Stimulated activated CD4-positive, alpha-beta T cell treated with anti-CD3 and anti-CD28 coated beads, Interleukin-4, amount 100 ng/mL, for 1 hour (primary cell): ENCODE measurements around the gene RAPSN.

ENCODE experiments used
- DNase-seq: peaks from one replicate; pipeline ENCODE4 v3.0.0-alpha.2; 2020

RAPSN gene

GRCh38 chr11:47464483-47464882, 15.5 kb upstream of the RAPSN start:
- DNase-seq = no peak

- no peak for DNase-seq
These were observed 12.9 kb upstream of the RAPSN start for GRCh38 chr11:47461876-47462275.

- no peak for DNase-seq
These were observed 11.8 kb upstream of the RAPSN start for GRCh38 chr11:47460571-47461235.

- peak; percentile 56 for DNase-seq
These were observed 5.3 kb upstream of the RAPSN start for GRCh38 chr11:47454258-47454671.

GRCh38 chr11:47453365-47453764, 4.4 kb upstream of the RAPSN start:
- no peak for DNase-seq

GRCh38 chr11:47451990-47452389, 3.1 kb upstream of the RAPSN start:
- no peak for DNase-seq

- DNase-seq = no peak
These were observed 2.5 kb upstream of the RAPSN start for GRCh38 chr11:47451436-47451835.

- DNase-seq = no peak
These were observed 605 bp upstream of the RAPSN start for GRCh38 chr11:47449541-47449940.

GRCh38 chr11:47447906-47448305, 1.0 kb downstream of the RAPSN start:
- DNase-seq = no peak

- DNase-seq = no peak
These were observed 2.1 kb downstream of the RAPSN start for GRCh38 chr11:47446833-47447232.

GRCh38 chr11:47445840-47446239, 3.1 kb downstream of the RAPSN start:
- no peak for DNase-seq

GRCh38 chr11:47443817-47444216, 5.1 kb downstream of the RAPSN start:
- no peak for DNase-seq

GRCh38 chr11:47443028-47443700, 5.8 kb downstream of the RAPSN start:
- no peak for DNase-seq

- no peak for DNase-seq
These were observed 6.4 kb downstream of the RAPSN start for GRCh38 chr11:47442514-47442913.

- DNase-seq = no peak
These were observed 7.5 kb downstream of the RAPSN start for GRCh38 chr11:47441421-47441820.

- no peak for DNase-seq
These were observed 8.9 kb downstream of the RAPSN start for GRCh38 chr11:47440054-47440476.

GRCh38 chr11:47438721-47439120, 10.2 kb downstream of the RAPSN start:
- DNase-seq = no peak

GRCh38 chr11:47437746-47438418, 11.1 kb downstream of the RAPSN start:
- no peak for DNase-seq

GRCh38 chr11:47437218-47437745, 11.7 kb downstream of the RAPSN start:
- no peak for DNase-seq

GRCh38 chr11:47436726-47437125, 12.2 kb downstream of the RAPSN start:
- no peak for DNase-seq

- no peak for DNase-seq
These were observed 13.2 kb downstream of the RAPSN start for GRCh38 chr11:47435687-47436086.

GRCh38 chr11:47434011-47434786, 14.7 kb downstream of the RAPSN start:
- DNase-seq = no peak

- DNase-seq = no peak
These were observed 15.8 kb downstream of the RAPSN start for GRCh38 chr11:47433157-47433556.
